ENCODE measurements around the gene OR10D3.
"Not testable (repeated sequence)": the region's sequence is repeated elsewhere in the genome, so short reads cannot be mapped to it uniquely, and the experiment has no call there.

The OR10D3 gene, protein sequence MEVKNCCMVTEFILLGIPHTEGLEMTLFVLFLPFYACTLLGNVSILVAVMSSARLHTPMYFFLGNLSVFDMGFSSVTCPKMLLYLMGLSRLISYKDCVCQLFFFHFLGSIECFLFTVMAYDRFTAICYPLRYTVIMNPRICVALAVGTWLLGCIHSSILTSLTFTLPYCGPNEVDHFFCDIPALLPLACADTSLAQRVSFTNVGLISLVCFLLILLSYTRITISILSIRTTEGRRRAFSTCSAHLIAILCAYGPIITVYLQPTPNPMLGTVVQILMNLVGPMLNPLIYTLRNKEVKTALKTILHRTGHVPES

DNA sequence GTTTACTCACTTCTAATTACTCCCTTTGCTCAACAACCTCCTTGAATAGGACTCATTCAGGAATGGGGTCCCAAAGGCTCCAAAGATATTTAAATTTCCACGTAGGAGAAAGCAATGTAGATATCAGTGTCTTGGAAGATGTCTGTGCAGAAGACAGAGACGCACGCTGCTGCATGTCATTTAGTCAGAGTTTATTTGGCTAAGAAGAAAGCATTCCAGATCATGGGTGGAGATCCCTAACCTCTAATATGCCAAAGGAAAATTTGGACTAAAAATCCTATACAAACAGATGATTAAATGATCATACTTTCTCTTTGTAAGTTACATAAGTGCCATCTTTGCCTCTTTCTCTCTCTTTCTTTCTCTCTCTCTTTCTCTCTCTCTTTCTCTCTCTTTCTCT is at the start of gene OR10D3:
OR10D3 (plus strand) TSS at position 278 of the 400 bp plus-strand sequence. CDS start 1,925 bp downstream, outside the sequence.
- no peak for FAIRE-seq
- no peak for DNase-seq (ENCODE audit: low spot score)

GRCh38 chr11:124143034-124143433 is 40.1 kb upstream of the OR10D3 start:
- FAIRE-seq, result no peak
- no peak for DNase-seq (ENCODE audit: low spot score)

GRCh38 chr11:124147951-124148350 is 35.2 kb upstream of the OR10D3 start:
- DNase-seq (ENCODE audit: low spot score) (no peak), FAIRE-seq (no peak)

- FAIRE-seq (no peak), DNase-seq (ENCODE audit: low spot score) (no peak)
These were observed 32.5 kb upstream of the OR10D3 start for GRCh38 chr11:124150684-124151083.

GRCh38 chr11:124152770-124153407 is 30.3 kb upstream of the OR10D3 start:
- FAIRE-seq (no peak), DNase-seq (ENCODE audit: low spot score) (no peak)

DNA sequence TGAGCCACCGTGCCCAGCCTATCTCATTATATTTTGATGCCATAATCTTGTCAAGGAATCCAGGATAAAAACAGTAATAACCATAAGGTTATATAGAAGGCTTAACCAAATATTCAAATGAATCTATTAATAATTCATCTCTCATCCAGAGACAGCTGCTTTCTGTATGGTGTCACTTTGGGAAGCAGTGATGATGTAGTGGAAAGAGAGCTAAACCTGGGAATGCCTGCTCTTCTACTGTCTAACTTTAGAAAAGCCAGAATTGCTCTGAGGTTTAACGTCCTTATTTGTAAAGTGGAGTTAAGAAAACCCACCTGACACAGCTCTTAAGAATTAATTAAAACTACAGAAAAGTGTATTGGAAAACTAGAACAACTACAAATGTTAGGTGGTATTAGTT is 29.3 kb upstream of the OR10D3 start:
- DNase-seq (ENCODE audit: low spot score) (no peak), FAIRE-seq (no peak)

DNA sequence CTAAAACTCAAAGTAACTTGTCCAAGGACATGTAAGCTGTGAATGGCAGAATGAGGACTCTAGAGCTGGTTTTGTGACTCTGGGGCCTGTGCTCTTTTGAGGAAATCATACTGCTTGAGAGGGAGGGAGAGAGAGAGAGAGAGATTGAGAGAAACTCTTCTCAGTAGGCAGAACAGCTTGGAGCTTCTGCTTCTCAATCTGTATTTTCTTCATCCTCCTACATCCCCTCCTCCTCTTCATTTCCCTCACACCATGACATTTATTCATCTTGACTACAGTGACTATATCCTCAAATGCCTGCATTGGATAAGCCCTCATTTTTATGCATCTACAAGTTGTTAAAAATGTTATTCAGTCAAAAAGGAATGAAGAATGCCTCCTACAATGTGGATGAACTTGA is 23.7 kb upstream of the OR10D3 start:
- no peak for FAIRE-seq
- DNase-seq (ENCODE audit: low spot score), result no peak

DNA sequence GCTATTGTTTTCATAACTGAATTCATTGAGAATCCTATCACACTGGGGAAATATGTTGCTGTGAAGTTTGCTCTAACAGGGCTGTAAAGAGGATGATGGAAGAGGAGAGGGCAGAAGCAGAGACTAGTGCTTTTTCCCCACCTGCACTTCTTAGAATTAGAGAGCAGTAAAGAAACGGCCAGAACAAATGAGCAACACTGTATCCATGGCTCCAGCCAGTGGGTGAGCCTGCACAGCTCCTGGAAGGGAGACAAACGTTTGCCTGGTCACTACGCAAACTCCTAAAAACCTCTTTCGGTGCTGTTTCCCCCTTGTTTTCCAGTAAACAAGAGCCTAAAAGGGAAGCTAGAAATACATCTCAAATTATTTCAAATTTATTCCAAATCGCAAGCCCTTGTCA is 22.2 kb upstream of the OR10D3 start:
- DNase-seq (ENCODE audit: low spot score), result no peak
- no peak for FAIRE-seq

GRCh38 chr11:124167826-124168231 is 15.3 kb upstream of the OR10D3 start:
- no peak for FAIRE-seq
- DNase-seq (ENCODE audit: low spot score), result no peak

DNA sequence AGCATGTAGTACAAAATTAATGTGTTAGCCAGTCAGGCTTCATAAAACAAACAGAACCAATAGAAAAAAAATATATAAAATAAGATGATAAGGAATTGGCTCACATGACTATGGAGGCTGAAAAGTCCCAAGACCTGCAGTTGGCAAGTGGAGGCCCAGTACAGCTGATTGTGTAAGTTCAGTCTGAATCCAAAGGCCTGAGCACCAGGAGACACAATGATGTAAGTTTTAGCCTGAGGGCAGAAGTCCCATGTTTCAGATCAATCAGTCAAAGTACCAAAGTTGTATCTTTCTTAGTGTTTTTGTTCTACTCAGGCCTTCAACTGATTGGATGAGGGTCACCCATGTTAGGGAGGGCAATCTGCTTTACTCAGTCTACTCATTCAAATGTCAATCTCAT is 14.3 kb upstream of the OR10D3 start:
- DNase-seq (ENCODE audit: low spot score), result no peak
- FAIRE-seq, result no peak

DNA sequence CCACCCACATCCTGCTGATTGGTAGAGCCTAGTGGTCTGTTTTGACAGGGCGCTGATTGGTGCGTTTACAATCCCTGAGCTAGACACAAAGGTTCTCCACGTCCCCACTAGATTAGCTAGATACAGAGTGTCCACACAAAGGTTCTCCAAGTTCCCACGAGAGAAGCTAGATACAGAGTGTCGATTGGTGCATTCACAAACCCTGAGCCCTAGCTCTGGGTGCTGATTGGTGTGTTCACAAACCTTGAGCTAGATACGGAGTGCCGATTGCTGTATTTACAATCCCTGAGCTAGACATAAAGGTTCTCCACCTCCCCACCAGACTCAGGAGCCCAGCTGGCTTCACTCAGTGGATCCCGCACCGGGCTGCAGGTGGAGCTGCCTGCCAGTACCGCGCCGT is 12.8 kb upstream of the OR10D3 start:
- not testable (repeated sequence) for DNase-seq (ENCODE audit: low spot score); FAIRE-seq

DNA sequence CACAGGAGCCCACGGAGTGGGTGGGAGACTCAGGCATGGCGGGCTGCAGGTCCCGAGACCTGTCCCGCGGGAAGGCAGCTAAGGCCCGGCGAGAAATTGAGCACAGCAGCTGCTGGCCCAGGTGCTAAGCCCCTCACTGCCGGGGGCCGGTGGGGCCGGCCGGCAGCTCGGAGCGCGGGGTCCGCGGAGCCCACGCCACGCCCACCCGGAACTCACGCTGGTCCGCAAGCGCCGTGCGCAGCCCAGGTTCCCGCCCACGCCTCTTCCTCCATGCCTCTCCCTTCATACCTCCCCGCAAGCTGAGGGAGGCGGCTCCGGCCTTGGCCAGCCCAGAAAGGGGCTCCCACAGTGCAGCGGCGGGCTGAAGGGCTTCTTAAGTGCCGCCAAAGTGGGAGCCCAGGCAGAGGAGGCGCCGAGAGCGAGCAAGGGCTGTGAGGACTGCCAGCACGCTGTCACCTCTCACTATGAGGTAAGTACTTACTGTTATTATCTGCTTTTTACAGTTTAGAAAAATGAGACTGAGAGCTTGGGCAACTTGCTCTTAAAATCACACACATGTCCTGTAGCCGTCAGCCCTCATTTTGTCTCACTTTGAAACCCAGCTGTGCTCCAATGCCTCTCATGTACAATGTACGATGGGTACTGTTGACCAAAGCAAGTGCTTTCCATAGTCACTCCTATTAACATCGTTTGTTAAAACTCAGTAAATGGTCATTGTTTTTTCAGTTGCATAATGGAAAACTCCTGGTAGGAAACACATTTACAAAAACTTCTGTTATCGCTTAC is 12.2 kb upstream of the OR10D3 start:
- no peak for FAIRE-seq
- DNase-seq (ENCODE audit: low spot score), result no peak

- FAIRE-seq (no peak), DNase-seq (ENCODE audit: low spot score) (no peak)
These were observed 11.0 kb upstream of the OR10D3 start for GRCh38 chr11:124172101-124172500.

GRCh38 chr11:124172599-124172998 is 10.5 kb upstream of the OR10D3 start:
- DNase-seq (ENCODE audit: low spot score) (no peak), FAIRE-seq (no peak)

GRCh38 chr11:124174001-124174583 is 9.1 kb upstream of the OR10D3 start:
- DNase-seq (ENCODE audit: low spot score), result peak; percentile 32

GRCh38 chr11:124176925-124177715 is 6.0 kb upstream of the OR10D3 start:
- FAIRE-seq (no peak), DNase-seq (ENCODE audit: low spot score) (no peak)

More at GRCh38 chr11:124174001-124174583, 9.1 kb upstream of the OR10D3 start:
- no peak for FAIRE-seq

- FAIRE-seq, result no peak
- no peak for DNase-seq (ENCODE audit: low spot score)
These were observed 3.8 kb upstream of the OR10D3 start for GRCh38 chr11:124179310-124179709.

- FAIRE-seq, result no peak
- DNase-seq (ENCODE audit: low spot score), result no peak
These were observed 7.4 kb downstream of the OR10D3 start for GRCh38 chr11:124190298-124191139.

- no peak for DNase-seq (ENCODE audit: low spot score)
- no peak for FAIRE-seq
These were observed 10.3 kb downstream of the OR10D3 start for GRCh38 chr11:124193221-124194010.
